Esophagus squamous epithelium (tissue), 5 donors: ENCODE measurements around the gene C1orf210. TPM values are rescaled to one million over a fixed set of nuclear protein-coding genes. Genes with fewer than 3 reads are reported as not detected.

Source experiments
- DNase-seq: peaks from one replicate; lab custom pipeline; 2025; lab: John Stamatoyannopoulos, UW
- H3K27ac ChIP-seq, 4 donors: fragments of 200-600 bp; sonication (generic); one replicate each; pipeline ENCODE4 v1.5.1; 2016 to 2019; ENCODE audit warnings: mild to moderate bottlenecking in 1 of 4
- H3K27me3 ChIP-seq, 4 donors: fragments of 200-600 bp; sonication (generic); 1 replicate in 3 of 4; 2 replicates in 1 of 4; pipeline versions ENCODE4 v1.5.1 to v1.6.0; 2017 to 2021; ENCODE audit warnings: antibody characterized with exemption in 1 of 4
- H3K36me3 ChIP-seq, 3 donors: fragments of 200-600 bp; sonication (generic); one replicate each; pipeline ENCODE4 v1.5.1; 2016 to 2019
- H3K4me1 ChIP-seq, 3 donors: fragments of 200-600 bp; sonication (generic); one replicate each; pipeline ENCODE4 v1.5.1; 2017 to 2019
- H3K4me3 ChIP-seq, 4 donors: fragments of 200-600 bp; sonication (generic); 1 replicate in 3 of 4; 2 replicates in 1 of 4; pipeline ENCODE4 v1.5.1; 2016 to 2019; ENCODE audit warnings: mild to moderate bottlenecking in 2 of 4, moderate library complexity in 1 of 4
- H3K9me3 ChIP-seq, 3 donors: fragments of 200-600 bp; sonication (generic); one replicate each; pipeline ENCODE4 v1.5.1; 2016 to 2019
- CTCF ChIP-seq, 6 experiments: fragments of 450-650 bp in 4 of 6; fragments of 200-600 bp in 2 of 6; sonication (generic) in 2 of 6; IDR thresholded peaks; one replicate each; pipeline ENCODE4 v1.5.1; 2016 to 2019; ENCODE audit warnings: antibody characterized with exemption in 6 of 6, mild to moderate bottlenecking in 4 of 6, moderate library complexity in 4 of 6
- POLR2A ChIP-seq, 4 donors: fragments of 450-650 bp; IDR thresholded peaks; one replicate each; pipeline ENCODE4 v1.6.1; 2017; ENCODE audit warnings: antibody characterized with exemption in 4 of 4, mild to moderate bottlenecking in 4 of 4, moderate library complexity in 3 of 4
- WGBS, 2 donors: methylation state at CpG; one replicate each; pipeline ENCODE4 v1.1.5; 2018; 5-methylcytosine and 5-hydroxymethylcytosine counted together
- intact Hi-C: fragments of 100-400 bp; cut with DNase I; formaldehyde crosslinking; loops from one replicate; pipeline ENCODE4 v1.15.0; 2022
- total RNA-seq, 4 donors: library from RNA; depleted of rRNA; stranded (reverse); fragments of >200 nt; gene quantifications; one replicate each; pipeline ENCODE4 v1.1.0, GENCODE V29; 2016
- donor health status: DM: yes; HTN: yes; CAD: no.

The C1orf210 gene
- total RNA-seq, 4 donors from 2014 or later: 7.9 to 16.2 (median 11.4) TPM

- Histone ChIP-seq H3K4me1 (no peaks in the 10 kb centered on the region), H3K36me3 (peaks cover 0 to 7% (median 0%) of the 10 kb centered on the region in 3 donors), H3K9me3 (peaks cover 0 to under 1% (median 0%) of the 10 kb centered on the region in 3 donors), H3K27ac (no peak overlapping the region), H3K27me3 (no peaks in the 10 kb centered on the region), H3K4me3 (no peak overlapping the region)
- DNase-seq: no peak
- intact Hi-C loops: no loop called here
- 90 to 93% methylated on average over 2 to 3 of the region's 3 CpGs for WGBS, 2 donors
- TF ChIP-seq CTCF (IDR thresholded peaks at IDR 0.05): no peak
- no peak for TF ChIP-seq POLR2A (IDR thresholded peaks at IDR 0.05)
Observed at GRCh38 chr1:43319766-43320165, 34.4 kb upstream of the C1orf210 start.

- H3K4me1 ChIP-seq: no peaks in the 10 kb centered on the region
- no peaks in the 10 kb centered on the region for H3K9me3 ChIP-seq
- H3K4me3 ChIP-seq: no peak overlapping the region
- no peak for DNase-seq
- TF ChIP-seq POLR2A (IDR thresholded peaks at IDR 0.05) (no peak), CTCF (IDR thresholded peaks at IDR 0.05) (no peak)
- no peak overlapping the region for H3K27ac ChIP-seq
- no peaks in the 10 kb centered on the region for H3K27me3 ChIP-seq
- 93% methylated on average over 3 of the region's 5 CpGs; no CpG with 5 or more reads in 1 of the 2 donors for WGBS, 2 donors
- intact Hi-C loops: no loop called here
- H3K36me3 ChIP-seq: peaks cover 0 to 7% (median 0%) of the 10 kb centered on the region in 3 donors
Observed at GRCh38 chr1:43319288-43319687, 33.9 kb upstream of the C1orf210 start.

- no peak overlapping the region for H3K4me3 ChIP-seq
- H3K4me1 ChIP-seq: no peaks in the 10 kb centered on the region
- intact Hi-C loops: no loop called here
- peaks cover 0 to 7% (median 0%) of the 10 kb centered on the region in 3 donors for H3K36me3 ChIP-seq
- DNase-seq: no peak
- no peak overlapping the region for H3K27ac ChIP-seq
- H3K9me3 ChIP-seq: no peaks in the 10 kb centered on the region
- 59 to 68% methylated on average over 4 of the region's 4 CpGs for WGBS, 2 donors
- no peaks in the 10 kb centered on the region for H3K27me3 ChIP-seq
- TF ChIP-seq POLR2A (IDR thresholded peaks at IDR 0.05) (no peak), CTCF (IDR thresholded peaks at IDR 0.05) (no peak)
Observed at GRCh38 chr1:43318831-43319230, 33.5 kb upstream of the C1orf210 start.

- H3K36me3 ChIP-seq: peaks cover 0 to 7% (median 0%) of the 10 kb centered on the region in 3 donors
- WGBS, 2 donors: 62 to 77% methylated on average over 6 to 9 of the region's 15 CpGs
- no peaks in the 10 kb centered on the region for H3K9me3 ChIP-seq
- intact Hi-C loops: no loop called here
- TF ChIP-seq CTCF (IDR thresholded peaks at IDR 0.05) (no peak), POLR2A (IDR thresholded peaks at IDR 0.05) (no peak)
- no peak for DNase-seq
- no peaks in the 10 kb centered on the region for H3K4me1 ChIP-seq
- no peaks in the 10 kb centered on the region for H3K27me3 ChIP-seq
- no peak overlapping the region for H3K4me3 ChIP-seq
- H3K27ac ChIP-seq: no peak overlapping the region
Observed at GRCh38 chr1:43317817-43318471, 32.6 kb upstream of the C1orf210 start.

GRCh38 chr1:43316738-43317520, 31.5 kb upstream of the C1orf210 start:
- no peak overlapping the region for H3K27ac ChIP-seq
- TF ChIP-seq CTCF (IDR thresholded peaks at IDR 0.05) (no peak), POLR2A (IDR thresholded peaks at IDR 0.05) (no peak)
- no peaks in the 10 kb centered on the region for H3K4me1 ChIP-seq
- WGBS, 2 donors: 79 to 80% methylated on average over 6 to 11 of the region's 16 CpGs
- DNase-seq: no peak
- intact Hi-C loops: no loop called here
- peaks cover 0 to 15% (median 0%) of the 10 kb centered on the region in 3 donors for H3K36me3 ChIP-seq
- no peak overlapping the region for H3K4me3 ChIP-seq
- no peaks in the 10 kb centered on the region for H3K9me3 ChIP-seq
- no peaks in the 10 kb centered on the region for H3K27me3 ChIP-seq
